Inferior parietal cortex (tissue), 1 donor: Measurements from ENCODE around the gene SULT1C4.
"Not testable (repeated sequence)": the region's sequence is repeated elsewhere in the genome, so short reads cannot be mapped to it uniquely, and the experiment has no call there.

ENCODE experiments used
- DNase-seq: peaks from one replicate; pipeline ENCODE4 v3.0.0-alpha.2; 2016; ENCODE audit errors: extremely low spot score

SULT1C4 gene

DNA sequence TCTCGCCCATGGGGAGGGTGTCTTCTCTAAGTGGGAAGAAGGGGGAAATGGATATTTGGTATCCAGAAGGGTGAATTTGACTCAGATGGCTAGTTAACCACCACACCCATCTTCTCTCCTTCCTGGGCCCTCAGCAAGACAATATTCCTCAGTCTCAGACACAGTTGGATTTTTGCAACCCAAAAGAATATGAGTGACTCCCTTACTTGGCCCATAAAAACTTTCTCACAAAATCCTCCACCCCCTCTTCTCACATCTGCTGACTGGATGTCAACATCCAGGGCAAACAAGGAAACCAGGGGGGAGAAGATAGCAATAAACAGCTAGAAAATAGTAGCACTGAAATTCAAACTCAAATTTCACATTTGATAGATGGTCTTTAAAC is 35.9 kb downstream of the SULT1C4 start:
- DNase-seq, result no peak

DNA sequence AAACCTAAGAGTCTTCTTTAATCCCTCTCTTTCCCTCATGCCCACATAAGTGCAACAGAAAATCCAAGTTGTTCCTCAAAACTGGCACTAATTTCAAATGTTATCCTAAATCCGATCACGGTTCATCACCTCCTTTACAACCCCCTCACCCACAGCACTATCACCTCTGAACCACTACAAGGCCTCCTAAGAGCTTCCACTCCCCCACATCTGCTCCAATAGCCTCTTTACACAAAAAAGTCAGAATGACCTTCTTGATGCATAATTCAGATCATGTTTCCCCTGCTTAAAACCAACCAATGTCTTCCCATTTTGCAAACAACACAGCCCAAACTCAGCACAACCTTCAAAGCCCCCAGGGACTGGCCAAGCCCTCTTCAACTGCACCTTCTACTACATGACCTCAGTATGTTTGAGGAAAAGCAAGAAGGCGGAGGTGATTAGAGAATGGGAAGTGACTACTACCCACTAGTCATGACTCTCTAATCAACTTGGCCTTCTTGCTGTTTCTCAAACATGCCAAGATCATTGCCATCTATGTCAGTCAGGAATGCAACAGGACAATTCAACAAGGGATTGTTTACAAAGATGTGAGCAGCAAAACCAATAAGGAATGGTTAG is 36.6 kb downstream of the SULT1C4 start:
- DNase-seq, result no peak

GRCh38 chr2:108414945-108415344 is 37.2 kb downstream of the SULT1C4 start:
- DNase-seq, result no peak

DNA sequence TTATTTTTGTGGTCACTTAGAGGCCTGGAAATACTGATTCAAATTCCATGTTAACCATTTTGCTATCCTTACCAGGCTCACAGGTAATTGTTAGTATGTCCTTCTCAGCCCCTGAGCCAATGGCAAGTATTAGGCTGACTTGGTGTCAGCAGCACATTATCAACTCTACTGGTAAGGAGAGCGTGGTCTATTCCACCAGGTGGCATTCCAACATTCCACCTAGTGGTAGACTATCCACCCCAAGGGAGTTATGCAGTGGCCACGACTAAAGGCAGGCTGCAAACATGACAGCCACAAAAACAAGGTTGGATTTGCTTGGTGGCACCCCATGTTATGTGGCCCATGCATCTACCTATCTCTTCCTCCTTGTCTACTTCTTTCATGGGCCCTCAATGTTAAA is 39.5 kb downstream of the SULT1C4 start:
- DNase-seq, result no peak

DNA sequence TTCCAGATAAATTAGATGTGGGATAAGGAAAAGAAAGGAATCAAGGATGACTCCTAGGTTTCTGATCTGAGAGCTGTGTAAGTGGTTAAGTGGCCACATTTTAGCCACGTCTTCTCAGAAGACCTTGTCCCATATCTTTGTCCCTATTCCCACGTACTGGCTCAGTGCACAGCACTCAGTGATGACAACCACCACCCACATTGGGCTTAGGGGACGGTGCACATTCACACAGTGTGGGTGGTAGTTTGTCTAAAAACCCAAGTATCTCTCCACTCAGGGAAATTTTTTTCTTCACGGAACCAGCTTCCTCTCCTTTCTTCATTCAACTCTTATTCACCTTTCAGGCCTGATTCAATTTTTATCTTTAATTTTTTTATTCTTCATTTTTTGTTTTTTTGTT is 40.7 kb downstream of the SULT1C4 start:
- peak; percentile 45 for DNase-seq

DNA sequence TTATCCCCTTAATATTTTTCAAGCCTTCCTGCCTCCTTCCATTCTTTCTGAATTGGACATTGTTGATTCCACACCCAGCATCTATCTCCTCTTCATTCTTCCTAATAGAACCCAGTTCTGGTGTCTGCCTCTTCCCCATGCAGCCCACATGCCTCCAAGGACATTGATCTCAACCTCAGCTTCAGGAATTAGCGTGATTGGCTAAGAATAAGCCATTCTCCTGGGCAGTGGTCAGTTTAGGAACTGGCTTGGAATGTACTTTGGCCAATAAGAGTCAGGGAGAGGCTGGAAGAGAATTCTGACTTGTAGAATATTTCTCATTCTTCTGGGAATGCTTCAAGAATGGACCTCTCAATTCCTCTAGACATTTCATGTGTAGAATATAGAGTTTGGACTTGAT is 45.3 kb downstream of the SULT1C4 start:
- DNase-seq, result no peak

GRCh38 chr2:108423502-108424251 is 45.9 kb downstream of the SULT1C4 start:
- no peak for DNase-seq

DNA sequence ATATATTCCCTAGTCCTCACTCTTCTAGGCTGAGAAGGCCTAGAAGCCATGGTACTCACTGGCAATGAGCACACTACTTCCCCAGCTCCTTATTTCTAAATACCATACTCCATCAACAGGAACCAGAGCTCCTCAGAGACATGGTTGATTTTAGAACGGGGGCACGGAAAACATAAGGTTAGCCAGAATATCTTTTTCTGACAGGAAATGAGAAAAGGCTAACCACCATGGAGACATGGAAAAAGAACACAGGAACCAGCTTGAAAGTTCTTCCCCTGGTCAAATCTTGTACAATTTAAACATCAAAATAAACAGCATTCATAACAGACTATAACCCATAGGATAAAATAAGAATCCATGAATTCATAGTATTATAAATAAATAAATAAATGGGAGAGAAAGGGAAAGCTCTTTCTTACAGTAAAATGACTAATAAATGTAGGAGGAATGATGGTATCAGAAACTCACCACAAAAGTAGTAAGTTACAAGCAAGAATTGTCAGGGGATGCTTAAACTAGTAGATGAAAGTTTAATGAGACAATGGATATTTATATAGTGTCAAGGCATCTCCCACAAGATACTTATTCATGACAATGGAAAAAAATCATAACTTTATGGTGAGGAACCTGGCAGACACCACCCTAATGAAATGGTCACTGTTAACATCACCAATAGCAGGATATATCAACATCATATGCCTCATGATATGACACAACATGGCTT is 50.7 kb downstream of the SULT1C4 start:
- DNase-seq, result no peak

- not testable (repeated sequence) for DNase-seq
These were observed 57.8 kb downstream of the SULT1C4 start for GRCh38 chr2:108435578-108435977.

- DNase-seq, result no peak
These were observed 59.2 kb downstream of the SULT1C4 start for GRCh38 chr2:108436976-108437375.
